ENCODE results near the gene CHMP6.

- TF ChIP-seq CTCF (IDR thresholded peaks at IDR 0.05) (no peak), PREB (CRISPR knock-in tag; IDR thresholded peaks at IDR 0.05; ENCODE audit: borderline replicate concordance) (no peak), NR1H2 (CRISPR knock-in tag; IDR thresholded peaks at IDR 0.05) (no peak)
- TF ChIP-seq, protein P1, sequence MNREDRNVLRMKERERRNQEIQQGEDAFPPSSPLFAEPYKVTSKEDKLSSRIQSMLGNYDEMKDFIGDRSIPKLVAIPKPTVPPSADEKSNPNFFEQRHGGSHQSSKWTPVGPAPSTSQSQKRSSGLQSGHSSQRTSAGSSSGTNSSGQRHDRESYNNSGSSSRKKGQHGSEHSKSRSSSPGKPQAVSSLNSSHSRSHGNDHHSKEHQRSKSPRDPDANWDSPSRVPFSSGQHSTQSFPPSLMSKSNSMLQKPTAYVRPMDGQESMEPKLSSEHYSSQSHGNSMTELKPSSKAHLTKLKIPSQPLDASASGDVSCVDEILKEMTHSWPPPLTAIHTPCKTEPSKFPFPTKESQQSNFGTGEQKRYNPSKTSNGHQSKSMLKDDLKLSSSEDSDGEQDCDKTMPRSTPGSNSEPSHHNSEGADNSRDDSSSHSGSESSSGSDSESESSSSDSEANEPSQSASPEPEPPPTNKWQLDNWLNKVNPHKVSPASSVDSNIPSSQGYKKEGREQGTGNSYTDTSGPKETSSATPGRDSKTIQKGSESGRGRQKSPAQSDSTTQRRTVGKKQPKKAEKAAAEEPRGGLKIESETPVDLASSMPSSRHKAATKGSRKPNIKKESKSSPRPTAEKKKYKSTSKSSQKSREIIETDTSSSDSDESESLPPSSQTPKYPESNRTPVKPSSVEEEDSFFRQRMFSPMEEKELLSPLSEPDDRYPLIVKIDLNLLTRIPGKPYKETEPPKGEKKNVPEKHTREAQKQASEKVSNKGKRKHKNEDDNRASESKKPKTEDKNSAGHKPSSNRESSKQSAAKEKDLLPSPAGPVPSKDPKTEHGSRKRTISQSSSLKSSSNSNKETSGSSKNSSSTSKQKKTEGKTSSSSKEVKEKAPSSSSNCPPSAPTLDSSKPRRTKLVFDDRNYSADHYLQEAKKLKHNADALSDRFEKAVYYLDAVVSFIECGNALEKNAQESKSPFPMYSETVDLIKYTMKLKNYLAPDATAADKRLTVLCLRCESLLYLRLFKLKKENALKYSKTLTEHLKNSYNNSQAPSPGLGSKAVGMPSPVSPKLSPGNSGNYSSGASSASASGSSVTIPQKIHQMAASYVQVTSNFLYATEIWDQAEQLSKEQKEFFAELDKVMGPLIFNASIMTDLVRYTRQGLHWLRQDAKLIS (CRISPR knock-in tag; IDR thresholded peaks at IDR 0.05; ENCODE audit: borderline replicate concordance) = no peak
- TF ChIP-seq, protein P2, sequence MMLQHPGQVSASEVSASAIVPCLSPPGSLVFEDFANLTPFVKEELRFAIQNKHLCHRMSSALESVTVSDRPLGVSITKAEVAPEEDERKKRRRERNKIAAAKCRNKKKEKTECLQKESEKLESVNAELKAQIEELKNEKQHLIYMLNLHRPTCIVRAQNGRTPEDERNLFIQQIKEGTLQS (CRISPR knock-in tag; conservative IDR thresholded peaks at IDR 0.05) = no peak
- TF ChIP-seq, protein P3, sequence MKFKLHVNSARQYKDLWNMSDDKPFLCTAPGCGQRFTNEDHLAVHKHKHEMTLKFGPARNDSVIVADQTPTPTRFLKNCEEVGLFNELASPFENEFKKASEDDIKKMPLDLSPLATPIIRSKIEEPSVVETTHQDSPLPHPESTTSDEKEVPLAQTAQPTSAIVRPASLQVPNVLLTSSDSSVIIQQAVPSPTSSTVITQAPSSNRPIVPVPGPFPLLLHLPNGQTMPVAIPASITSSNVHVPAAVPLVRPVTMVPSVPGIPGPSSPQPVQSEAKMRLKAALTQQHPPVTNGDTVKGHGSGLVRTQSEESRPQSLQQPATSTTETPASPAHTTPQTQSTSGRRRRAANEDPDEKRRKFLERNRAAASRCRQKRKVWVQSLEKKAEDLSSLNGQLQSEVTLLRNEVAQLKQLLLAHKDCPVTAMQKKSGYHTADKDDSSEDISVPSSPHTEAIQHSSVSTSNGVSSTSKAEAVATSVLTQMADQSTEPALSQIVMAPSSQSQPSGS (CRISPR knock-in tag; IDR thresholded peaks at IDR 0.05; ENCODE audit: borderline replicate concordance, low read depth) = no peak
Measured at GRCh38 chr17:81049372-81049911, 57.8 kb downstream of the CHMP6 start.

Data from WTC11 (cell line).